IMR-90 (cell line): ENCODE data around the gene ZDHHC19. TPM values are rescaled to one million over a fixed set of nuclear protein-coding genes. Genes with fewer than 3 reads are reported as not detected.

Experiments used
- ATAC-seq: fragments of 200-7000 bp; cut with Tn5 transposase; 2 replicates; pipeline ENCODE4 v1.9.1; 2020; ENCODE audit warnings: low read depth, mild to moderate bottlenecking, moderate library complexity
- BruUV-seq: library from RNA; stranded (reverse); fragments of 400-500 nt; replicated peaks from 2 replicates; lab custom pipeline; 2021; lab: Mats Ljungman, UMichigan
- CTCF ChIA-PET: fragments of 300-600 bp; formaldehyde crosslinking; extraction: SDS; loops from one replicate; lab custom pipeline; 2021; ENCODE audit warnings: antibody characterized with exemption; lab: Yijun Ruan, JAX
- POLR2A ChIA-PET: fragments of 300-600 bp; sonication (Branson Sonifier 250); formaldehyde crosslinking; loops from one replicate; lab custom pipeline; 2022; ENCODE audit warnings: antibody characterized with exemption; ENCODE audit not compliant: unreplicated experiment; lab: Charles Lee
- DNase-seq: peaks from one replicate; pipeline ENCODE4 v3.0.0; 2013
- H2AFZ ChIP-seq: replicated peaks from 2 replicates; pipeline ENCODE3; 2013; ENCODE audit warnings: low read length, mild to moderate bottlenecking; ENCODE audit not compliant: poor library complexity
- H2AK5ac ChIP-seq: 2 replicates; pipeline ENCODE4 v1.6.1; 2013; ENCODE audit warnings: low read depth, low read length, inconsistent platforms
- H2AK9ac ChIP-seq: replicated peaks from 2 replicates; pipeline ENCODE3; 2013; ENCODE audit warnings: mild to moderate bottlenecking, low read depth, low read length, moderate library complexity; ENCODE audit not compliant: poor library complexity
- H2BK120ac ChIP-seq: 2 replicates; pipeline ENCODE4 v1.6.1; 2013; ENCODE audit warnings: low read depth, low read length, inconsistent platforms
- H2BK15ac ChIP-seq: 3 replicates; pipeline ENCODE4 v1.6.1; 2013; ENCODE audit warnings: low read depth, low read length, inconsistent platforms
- H2BK20ac ChIP-seq: 2 replicates; pipeline ENCODE4 v1.6.1; 2013; ENCODE audit warnings: low read depth, mild to moderate bottlenecking, inconsistent platforms, low read length, moderate library complexity
- H2BK5ac ChIP-seq: 2 replicates; pipeline ENCODE4 v1.6.1; 2013; ENCODE audit warnings: mild to moderate bottlenecking, low read depth, low read length, inconsistent platforms; ENCODE audit not compliant: poor library complexity, severe bottlenecking
- H3K14ac ChIP-seq: replicated peaks from 2 replicates; pipeline ENCODE4 v1.6.1; 2013; ENCODE audit warnings: low read depth, low read length, inconsistent platforms
- H3K18ac ChIP-seq: 2 replicates; pipeline ENCODE4 v1.6.1; 2013; ENCODE audit warnings: low read depth, low read length, control low read depth
- H3K23ac ChIP-seq: 2 replicates; pipeline ENCODE4 v1.6.1; 2013; ENCODE audit warnings: low read depth, low read length, inconsistent platforms
- H3K27ac ChIP-seq: 2 replicates; pipeline ENCODE4 v1.5.1; 2013; ENCODE audit warnings: mild to moderate bottlenecking, control low read depth, low read length; ENCODE audit not compliant: insufficient read depth
- H3K27me3 ChIP-seq: 2 replicates; pipeline ENCODE4 v1.6.1; 2013; ENCODE audit warnings: low read length; ENCODE audit not compliant: control insufficient read depth, insufficient read depth
- H3K36me3 ChIP-seq: 2 replicates; pipeline ENCODE4 v1.6.1; 2013; ENCODE audit warnings: low read length, mixed read lengths; ENCODE audit not compliant: control insufficient read depth, insufficient read depth
- H3K4ac ChIP-seq: 2 replicates; pipeline ENCODE4 v1.6.1; 2013; ENCODE audit warnings: low read depth, low read length, inconsistent platforms
- H3K4me1 ChIP-seq: 2 replicates; pipeline ENCODE4 v1.6.1; 2013; ENCODE audit warnings: low read length, mixed read lengths; ENCODE audit not compliant: control insufficient read depth, insufficient read depth
- H3K4me2 ChIP-seq: 2 replicates; pipeline ENCODE4 v1.6.1; 2013; ENCODE audit warnings: low read depth, mild to moderate bottlenecking, control low read depth, low read length, moderate library complexity
- H3K4me3 ChIP-seq: 2 replicates; pipeline ENCODE4 v1.5.1; 2013; ENCODE audit warnings: low read depth, mild to moderate bottlenecking, control low read depth, low read length, moderate library complexity; ENCODE audit not compliant: insufficient read depth
- H3K56ac ChIP-seq: 2 replicates; pipeline ENCODE4 v1.6.1; 2013; ENCODE audit warnings: low read length, inconsistent platforms; ENCODE audit not compliant: insufficient read depth; ENCODE audit errors: extremely low read depth
- H3K79me1 ChIP-seq, 2 experiments: 2 replicates each; pipeline ENCODE4 v1.6.1; 2013; ENCODE audit warnings: low read length in 2 of 2, inconsistent platforms in 1 of 2, low read depth in 1 of 2
- H3K9ac ChIP-seq: 2 replicates; pipeline ENCODE4 v1.6.1; 2013; ENCODE audit warnings: low read depth, low read length, control low read depth
- H3K9me1 ChIP-seq: 2 replicates; pipeline ENCODE4 v1.6.1; 2013; ENCODE audit warnings: low read length, inconsistent platforms; ENCODE audit not compliant: insufficient read depth
- H3K9me3 ChIP-seq: 2 replicates; pipeline ENCODE4 v1.6.1; 2013; ENCODE audit warnings: low read length; ENCODE audit not compliant: control insufficient read depth, insufficient read depth
- H4K20me1 ChIP-seq: 2 replicates; pipeline ENCODE4 v1.6.1; 2013; ENCODE audit warnings: low read length, inconsistent platforms; ENCODE audit not compliant: insufficient read depth
- H4K5ac ChIP-seq: 2 replicates; pipeline ENCODE4 v1.6.1; 2013; ENCODE audit warnings: mild to moderate bottlenecking, low read depth, low read length, control low read depth
- H4K8ac ChIP-seq, 2 experiments: 2 replicates each; pipeline ENCODE4 v1.6.1; 2013; ENCODE audit warnings: low read depth in 2 of 2, low read length in 2 of 2, control low read depth in 1 of 2, inconsistent platforms in 1 of 2
- H4K91ac ChIP-seq: 2 replicates; pipeline ENCODE4 v1.6.1; 2013; ENCODE audit warnings: low read depth, low read length, inconsistent platforms; ENCODE audit not compliant: insufficient read depth
- BHLHE40 ChIP-seq: fragments of 150-350 bp; IDR thresholded peaks from 2 replicates; pipeline ENCODE4 v1.6.1; 2016; ENCODE audit warnings: mild to moderate bottlenecking, low read depth, low read length
- CEBPB ChIP-seq: IDR thresholded peaks from 2 replicates; pipeline ENCODE4 v1.6.1; 2012; ENCODE audit warnings: low read depth, low read length, improper control_type of control experiment
- CHD1 ChIP-seq: IDR thresholded peaks from 2 replicates; pipeline ENCODE4 v1.6.1; 2012; ENCODE audit warnings: low read depth, low read length, improper control_type of control experiment
- CTCF ChIP-seq: conservative IDR thresholded peaks from 2 replicates; pipeline ENCODE4 v1.5.1; 2012; ENCODE audit warnings: mild to moderate bottlenecking, low read depth, low read length, improper control_type of control experiment
- ELK1 ChIP-seq: fragments of 150-350 bp; IDR thresholded peaks from 2 replicates; pipeline ENCODE4 v1.6.1; 2016; ENCODE audit warnings: low read depth, mild to moderate bottlenecking, low read length, moderate library complexity, borderline replicate concordance
- MAFK ChIP-seq: IDR thresholded peaks from 2 replicates; pipeline ENCODE4 v1.6.1; 2012; ENCODE audit warnings: low read depth, low read length, improper control_type of control experiment
- MXI1 ChIP-seq: IDR thresholded peaks from 2 replicates; pipeline ENCODE4 v1.6.1; 2012; ENCODE audit warnings: low read depth, mild to moderate bottlenecking, low read length, moderate library complexity, borderline replicate concordance
- NFE2L2 ChIP-seq: fragments of 150-350 bp; IDR thresholded peaks from 2 replicates; pipeline ENCODE4 v1.6.1; 2016; ENCODE audit warnings: low read depth, mild to moderate bottlenecking, low read length
- POLR2A ChIP-seq: IDR thresholded peaks from 2 replicates; pipeline ENCODE4 v1.6.1; 2012; ENCODE audit warnings: mild to moderate bottlenecking, low read depth, low read length
- RCOR1 ChIP-seq: IDR thresholded peaks from 2 replicates; pipeline ENCODE4 v1.6.1; 2012; ENCODE audit warnings: mild to moderate bottlenecking, low read length, improper control_type of control experiment; ENCODE audit not compliant: insufficient replicate concordance
- SMC3 ChIP-seq: fragments of 150-350 bp; IDR thresholded peaks from 2 replicates; pipeline ENCODE4 v1.6.1; 2016; ENCODE audit warnings: low read depth, mild to moderate bottlenecking, antibody characterized with exemption, low read length, moderate library complexity
- WGBS, 2 experiments: methylation state at CpG; one replicate each; pipeline versions ENCODE4 v1.1.5 to v1.1.7; 2013; ENCODE audit warnings: missing lambda C conversion rate in 2 of 2; ENCODE audit not compliant: insufficient read length in 1 of 2; ENCODE audit errors: extremely low coverage in 2 of 2; 5-methylcytosine and 5-hydroxymethylcytosine counted together
- dilution Hi-C: fragments of 300-500 bp; cut with HindIII; formaldehyde crosslinking; loops from one replicate; pipeline ENCODE4 v1.14.3; 2018; ENCODE audit warnings: low sequenced_read_pairs; ENCODE audit not compliant: unreplicated experiment
- in situ Hi-C: fragments of 300-500 bp; cut with MboI; formaldehyde crosslinking; loops from 3 replicates; pipeline ENCODE4 v1.14.3; 2019; ENCODE audit warnings: low sequenced_read_pairs, inconsistent platforms, mixed read lengths
- intact Hi-C: fragments of 100-400 bp; cut with micrococcal nuclease; formaldehyde crosslinking; loops from 2 replicates; pipeline ENCODE4 v1.10.0; 2022
- polyA plus RNA-seq, 3 experiments: library from polyadenylated mRNA; depleted of rRNA; stranded (reverse); fragments of >200 nt; gene quantifications; 2 replicates each; pipeline ENCODE4 v1.2.3, GENCODE V29; 2012; ENCODE audit warnings: low replicate concordance in 1 of 3
- total RNA-seq: library from RNA; depleted of rRNA; stranded (reverse); fragments of >200 nt; gene quantifications from 2 replicates; pipeline ENCODE4 v1.2.3, GENCODE V29; 2012
- TF ChIP-seq, protein P1 (sequence below): fragments of 150-350 bp; IDR thresholded peaks from 2 replicates; pipeline ENCODE4 v1.6.1; 2017; ENCODE audit warnings: mild to moderate bottlenecking, antibody characterized with exemption, low read length, low read depth

The ZDHHC19 gene
- total and polyA plus RNA-seq, 2 of the 4 experiments (the other 2 are of a cell fraction): 0.09 TPM; not detected in 1

GRCh38 chr3:196217307-196218154 lies 6.3 kb upstream of the ZDHHC19 start (continued):
- TF ChIP-seq ELK1 (no peak), CHD1 (no peak)

DNA sequence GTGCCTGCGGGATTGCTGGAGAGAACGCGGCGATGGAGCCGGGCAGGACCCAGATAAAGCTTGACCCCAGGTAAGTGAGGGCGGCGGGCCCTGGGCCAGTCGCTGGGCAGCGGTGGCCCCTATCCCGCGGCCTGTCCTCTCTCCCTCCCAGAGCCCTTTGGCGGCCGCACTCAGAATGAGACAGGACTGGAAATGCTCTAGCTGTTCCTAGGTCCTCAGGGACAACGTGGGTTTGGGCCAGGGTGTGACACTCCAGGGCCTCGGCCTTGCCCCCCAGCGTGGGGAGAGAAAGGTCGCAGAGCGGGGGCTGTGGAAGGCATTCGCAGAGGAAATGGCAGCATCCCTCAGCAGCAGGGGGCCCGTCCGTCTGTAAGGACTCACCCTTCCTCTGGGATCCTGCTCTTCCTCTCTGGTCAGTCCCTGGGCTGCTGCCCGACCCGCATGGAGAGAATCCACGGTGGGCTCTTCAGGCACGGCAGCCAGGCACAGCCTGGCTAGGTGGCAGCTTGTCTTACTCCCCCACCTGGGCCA lies 5.5 kb upstream of the ZDHHC19 start:
- CTCF ChIA-PET: no interaction called here
- ATAC-seq (no peak), DNase-seq (no peak)
- Histone ChIP-seq H2AK5ac (no peak overlapping the region), H3K9me3 (no peaks in the 10 kb centered on the region), H4K8ac (no peak overlapping the region), H3K4me2 (no peak overlapping the region), H2BK15ac (no peak overlapping the region), H2BK120ac (no peak overlapping the region), H3K14ac (no peak overlapping the region), H3K9me1 (0 out of 2 replicates have a peak, but pooled peaks cover 3% of the 10 kb centered on the region), H3K79me1 (no peaks in the 10 kb centered on the region), H3K4ac (no peak overlapping the region), H2AK9ac (no peak overlapping the region), H2BK20ac (no peak overlapping the region), H3K56ac (no peak overlapping the region), H2AFZ (no peak overlapping the region), H4K20me1 (no peaks in the 10 kb centered on the region; the same call in 1 of the 2 replicates), H3K9ac (no peak overlapping the region), H3K27ac (no peak overlapping the region), H3K23ac (no peak overlapping the region), H3K27me3 (peaks cover 9% of the 10 kb centered on the region; the same call in 1 of the 2 replicates), H4K91ac (no peak overlapping the region), H2BK5ac (no peak overlapping the region), H3K4me3 (no peak overlapping the region), H3K18ac (no peak overlapping the region), H3K4me1 (0 out of 2 replicates have a peak, but pooled peaks cover 2% of the 10 kb centered on the region), H4K5ac (no peak overlapping the region), H3K36me3 (no peaks in the 10 kb centered on the region)
- POLR2A ChIA-PET: no interaction called here
- WGBS, 2 experiments: 56% methylated on average over 7 of the region's 25 CpGs; no CpG with 5 or more reads in 1 of the 2 experiments
- TF ChIP-seq NFE2L2 (no peak), POLR2A (no peak), SMC3 (no peak), RCOR1 (no peak), CEBPB (no peak), CTCF (no peak), BHLHE40 (no peak), MAFK (no peak), MXI1 (no peak)
- TF ChIP-seq, protein P1, sequence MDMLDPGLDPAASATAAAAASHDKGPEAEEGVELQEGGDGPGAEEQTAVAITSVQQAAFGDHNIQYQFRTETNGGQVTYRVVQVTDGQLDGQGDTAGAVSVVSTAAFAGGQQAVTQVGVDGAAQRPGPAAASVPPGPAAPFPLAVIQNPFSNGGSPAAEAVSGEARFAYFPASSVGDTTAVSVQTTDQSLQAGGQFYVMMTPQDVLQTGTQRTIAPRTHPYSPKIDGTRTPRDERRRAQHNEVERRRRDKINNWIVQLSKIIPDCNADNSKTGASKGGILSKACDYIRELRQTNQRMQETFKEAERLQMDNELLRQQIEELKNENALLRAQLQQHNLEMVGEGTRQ: no peak
- intact Hi-C loops (no loop called here), in situ Hi-C loops (no loop called here), dilution Hi-C loops (no loop called here)
- BruUV-seq: no TSS peak
